Mesenchymal stem cell (in vitro differentiated cells and primary cell): ENCODE data around the gene UAP1L1.

Experiments used
- DNase-seq: peaks from one replicate; pipeline ENCODE4 v3.0.0-alpha.2; 2013
- H2AFZ ChIP-seq: one replicate; pipeline ENCODE4 v1.6.1; 2013; ENCODE audit warnings: low read depth, mild to moderate bottlenecking, control low read depth, inconsistent platforms, low read length, moderate library complexity
- H2AK5ac ChIP-seq: 2 replicates; pipeline ENCODE4 v1.6.1; 2013; ENCODE audit warnings: low read length, moderate library complexity, mild to moderate bottlenecking, inconsistent platforms; ENCODE audit not compliant: severe bottlenecking
- H2BK120ac ChIP-seq: one replicate; pipeline ENCODE4 v1.6.1; 2013; ENCODE audit warnings: low read depth, mild to moderate bottlenecking, inconsistent platforms, low read length, moderate library complexity
- H2BK12ac ChIP-seq, 2 experiments: one replicate each; pipeline ENCODE4 v1.6.1; 2013; ENCODE audit warnings: inconsistent platforms in 2 of 2, low read length in 2 of 2, mild to moderate bottlenecking in 2 of 2, moderate library complexity in 2 of 2, control low read depth in 1 of 2
- H2BK15ac ChIP-seq: one replicate; pipeline ENCODE4 v1.6.1; 2013; ENCODE audit warnings: mild to moderate bottlenecking, low read depth, inconsistent platforms; ENCODE audit not compliant: poor library complexity, severe bottlenecking
- H2BK5ac ChIP-seq: 2 replicates; pipeline ENCODE4 v1.6.1; 2013; ENCODE audit warnings: low read depth, mild to moderate bottlenecking, low read length, control low read depth, inconsistent platforms; ENCODE audit not compliant: poor library complexity, severe bottlenecking
- H3K14ac ChIP-seq, 2 experiments: one replicate each; pipeline ENCODE4 v1.6.1; 2013; ENCODE audit warnings: inconsistent platforms in 2 of 2, low read length in 2 of 2, control low read depth in 1 of 2, mild to moderate bottlenecking in 1 of 2, moderate library complexity in 1 of 2
- H3K18ac ChIP-seq, 2 experiments: one replicate each; pipeline ENCODE4 v1.6.1; 2013; ENCODE audit warnings: inconsistent platforms in 2 of 2, low read length in 2 of 2, control low read depth in 1 of 2, low read depth in 1 of 2, mild to moderate bottlenecking in 1 of 2
- H3K23ac ChIP-seq, 2 experiments: one replicate each; pipeline ENCODE4 v1.6.1; 2013; ENCODE audit warnings: inconsistent platforms in 2 of 2, low read length in 2 of 2, mild to moderate bottlenecking in 2 of 2, moderate library complexity in 2 of 2, control low read depth in 1 of 2
- H3K27ac ChIP-seq: 2 replicates; pipeline ENCODE4 v1.5.1; 2013; ENCODE audit warnings: mild to moderate bottlenecking, moderate library complexity, low read length, control low read depth, inconsistent platforms; ENCODE audit not compliant: poor library complexity, severe bottlenecking
- H3K27me3 ChIP-seq, 2 experiments: 2 replicates each; pipeline versions ENCODE4 v1.6.1 to v1.7.0; 2013; ENCODE audit warnings: low read length in 2 of 2, mild to moderate bottlenecking in 2 of 2, moderate library complexity in 2 of 2, control low read depth in 1 of 2, inconsistent platforms in 1 of 2; ENCODE audit not compliant: control insufficient read depth in 1 of 2, insufficient read depth in 1 of 2
- H3K36me3 ChIP-seq, 2 experiments: 2 replicates each; pipeline versions ENCODE4 v1.6.1 to v1.7.0; 2013; ENCODE audit warnings: low read length in 2 of 2, control low read depth in 1 of 2, inconsistent platforms in 1 of 2, low read depth in 1 of 2, mild to moderate bottlenecking in 1 of 2; ENCODE audit not compliant: insufficient read depth in 2 of 2, control insufficient read depth in 1 of 2
- H3K4ac ChIP-seq, 2 experiments: one replicate each; pipeline ENCODE4 v1.6.1; 2013; ENCODE audit warnings: inconsistent platforms in 2 of 2, low read length in 2 of 2, mild to moderate bottlenecking in 2 of 2, moderate library complexity in 2 of 2, control low read depth in 1 of 2, low read depth in 1 of 2
- H3K4me1 ChIP-seq: 2 replicates; pipeline ENCODE4 v1.6.1; 2013; ENCODE audit warnings: low read depth, low read length, control low read depth; ENCODE audit not compliant: control insufficient read depth, insufficient read depth
- H3K4me2 ChIP-seq: 2 replicates; pipeline ENCODE4 v1.6.1; 2013; ENCODE audit warnings: low read length, mild to moderate bottlenecking, inconsistent platforms; ENCODE audit not compliant: poor library complexity, severe bottlenecking
- H3K4me3 ChIP-seq, 2 experiments: 2 replicates each; pipeline versions ENCODE4 v1.5.1 to v1.7.0; 2013; ENCODE audit warnings: low read length in 2 of 2, mild to moderate bottlenecking in 2 of 2, control low read depth in 1 of 2, low read depth in 1 of 2; ENCODE audit not compliant: insufficient read depth in 1 of 2
- H3K79me1 ChIP-seq: replicated peaks from 2 replicates; pipeline ENCODE4 v1.6.1; 2013; ENCODE audit warnings: mild to moderate bottlenecking, control low read depth, low read length, inconsistent platforms; ENCODE audit not compliant: poor library complexity, severe bottlenecking
- H3K9ac ChIP-seq: 2 replicates; pipeline ENCODE4 v1.7.0; 2013; ENCODE audit warnings: mild to moderate bottlenecking, low read length, moderate library complexity
- H3K9me3 ChIP-seq: 2 replicates; pipeline ENCODE4 v1.7.0; 2013; ENCODE audit warnings: mild to moderate bottlenecking, low read length; ENCODE audit not compliant: control insufficient read depth
- H4K8ac ChIP-seq: one replicate; pipeline ENCODE4 v1.6.1; 2013; ENCODE audit warnings: inconsistent platforms, mild to moderate bottlenecking, low read length, moderate library complexity
- H4K91ac ChIP-seq: one replicate; pipeline ENCODE4 v1.6.1; 2013; ENCODE audit warnings: mild to moderate bottlenecking, low read length, inconsistent platforms
- WGBS: methylation state at CpG from one replicate; pipeline ENCODE4 v1.1.7; 2013; ENCODE audit warnings: mixed read lengths; 5-methylcytosine and 5-hydroxymethylcytosine counted together

UAP1L1 gene

DNA sequence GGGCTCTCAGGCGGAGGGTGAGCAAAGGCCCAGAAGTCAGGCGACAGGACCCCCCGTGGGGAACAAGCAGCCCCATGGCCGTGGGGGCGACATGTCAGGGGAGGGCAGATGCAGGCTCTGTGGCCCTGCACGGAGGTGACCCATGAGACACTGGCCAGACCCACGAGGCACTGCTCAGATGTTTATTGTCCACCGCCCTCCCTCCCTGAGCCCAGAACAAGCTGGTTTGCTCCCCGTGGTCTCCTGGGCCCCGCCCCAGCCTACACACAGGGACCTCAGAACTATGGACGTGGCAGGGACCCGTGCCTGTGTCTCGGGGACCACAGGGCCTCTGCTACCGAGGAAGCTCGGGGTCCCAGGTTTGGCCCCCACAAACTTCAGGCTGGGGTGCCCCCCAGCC, 47.3 kb upstream of the UAP1L1 start:
- no peak overlapping the region for H2BK12ac ChIP-seq
- H3K79me1 ChIP-seq, result no peaks in the 10 kb centered on the region
- H3K23ac ChIP-seq, result no peak overlapping the region
- no peaks in the 10 kb centered on the region for H3K9me3 ChIP-seq
- no peak overlapping the region for H3K4me3 ChIP-seq
- no peak overlapping the region for H4K91ac ChIP-seq
- no peak overlapping the region for H4K8ac ChIP-seq
- no peak overlapping the region for H2AFZ ChIP-seq
- no peak overlapping the region for H3K14ac ChIP-seq
- 83% methylated on average over 14 of the region's 15 CpGs for WGBS
- no peak overlapping the region for H2BK5ac ChIP-seq
- H2BK15ac ChIP-seq, result no peak overlapping the region
- H3K4me2 ChIP-seq, result no peak overlapping the region
- no peak overlapping the region for H3K9ac ChIP-seq
- peaks cover 29% of the 10 kb centered on the region for H3K4me1 ChIP-seq
- H3K4ac ChIP-seq, result no peak overlapping the region
- H2AK5ac ChIP-seq, result no peak overlapping the region
- DNase-seq, result no peak
- no peaks in the 10 kb centered on the region for H3K36me3 ChIP-seq
- peaks cover 4 to 11% of the 10 kb centered on the region in 2 experiments for H3K27me3 ChIP-seq
- H3K18ac ChIP-seq, result no peak overlapping the region
- H3K27ac ChIP-seq, result no peak overlapping the region
- no peak overlapping the region for H2BK120ac ChIP-seq

GRCh38 chr9:137030538-137031527, 46.5 kb upstream of the UAP1L1 start:
- Histone ChIP-seq H3K27me3 (peaks cover 4 to 11% of the 10 kb centered on the region in 2 experiments), H3K23ac (no peak overlapping the region), H3K14ac (no peak overlapping the region), H3K36me3 (peaks cover 0 to under 1% of the 10 kb centered on the region in 2 experiments), H2BK5ac (no peak overlapping the region), H3K18ac (no peak overlapping the region), H2BK120ac (no peak overlapping the region), H3K79me1 (no peaks in the 10 kb centered on the region), H3K4ac (no peak overlapping the region), H3K4me1 (peaks cover 25% of the 10 kb centered on the region), H3K27ac (no peak overlapping the region), H2AFZ (no peak overlapping the region), H3K9ac (no peak overlapping the region), H2BK12ac (no peak overlapping the region), H3K9me3 (no peaks in the 10 kb centered on the region), H3K4me2 (no peak overlapping the region), H2BK15ac (no peak overlapping the region), H4K8ac (no peak overlapping the region), H4K91ac (peak overlapping the region; percentile 10), H2AK5ac (no peak overlapping the region), H3K4me3 (no peak overlapping the region)
- DNase-seq, result no peak
- WGBS, result 93% methylated on average over 65 of the region's 65 CpGs

DNA sequence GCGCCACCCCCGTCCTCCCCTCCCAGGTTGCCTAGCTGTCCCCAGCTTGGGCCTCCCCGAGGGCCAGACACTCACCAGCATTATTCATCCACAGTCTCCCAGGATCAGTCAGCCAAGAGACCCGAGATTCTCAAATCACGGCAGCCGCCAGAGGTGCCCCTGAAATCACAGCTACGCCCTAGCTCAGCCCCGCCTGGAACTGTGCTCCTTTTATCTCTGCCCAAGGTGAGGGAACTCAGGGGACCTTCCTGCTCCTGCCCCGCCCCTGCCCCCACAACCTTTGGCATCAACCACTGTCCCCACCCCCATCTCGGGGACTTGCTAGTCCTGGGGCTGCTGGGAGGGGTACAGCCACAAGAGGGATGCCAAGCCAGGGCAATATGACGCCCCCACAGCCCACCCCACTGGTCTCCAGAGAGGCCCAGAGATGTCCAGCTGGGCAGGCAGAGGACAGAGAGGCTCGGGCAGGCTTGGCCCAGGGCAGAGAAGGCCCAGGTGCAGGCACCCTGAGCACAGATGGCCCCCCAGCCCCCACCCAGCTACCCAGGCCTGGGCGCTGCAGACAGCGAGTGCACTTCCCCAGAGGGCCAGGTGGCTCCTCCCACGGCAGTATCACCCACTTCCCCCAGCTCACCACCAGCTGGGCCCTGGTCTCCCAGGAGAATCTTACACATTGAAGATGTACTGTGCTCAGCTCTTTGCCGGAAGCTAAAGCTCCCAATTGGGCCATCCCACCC, 45.2 kb upstream of the UAP1L1 start, which contains the start of gene FUT7:
Gene FUT7 (minus strand): TSS at position 185 of the 737 bp plus-strand sequence. CDS start 97 bp downstream, at position 88.
- Histone ChIP-seq H3K9me3 (no peaks in the 10 kb centered on the region), H2AFZ (no peak within 1 kb of the TSS), H2BK15ac (no peak within 1 kb of the TSS), H2BK120ac (no peak within 1 kb of the TSS), H2AK5ac (no peak within 1 kb of the TSS), H4K91ac (peak within 1 kb of the TSS; percentile 10), H3K4me2 (no peak within 1 kb of the TSS), H3K36me3 (peaks cover 0 to 6% of the 10 kb centered on the region in 2 experiments), H3K4me1 (peaks cover 20% of the 10 kb centered on the region), H3K18ac (no peak within 1 kb of the TSS), H3K27me3 (peaks cover 4 to 11% of the 10 kb centered on the region in 2 experiments), H4K8ac (no peak within 1 kb of the TSS), H3K4ac (no peak within 1 kb of the TSS), H2BK5ac (no peak within 1 kb of the TSS), H2BK12ac (no peak within 1 kb of the TSS), H3K14ac (no peak within 1 kb of the TSS), H3K27ac (no peak within 1 kb of the TSS), H3K9ac (no peak within 1 kb of the TSS), H3K23ac (no peak within 1 kb of the TSS), H3K4me3 (no peak within 1 kb of the TSS), H3K79me1 (no peaks in the 10 kb centered on the region)
- WGBS, result 74% methylated on average over 16 of the region's 16 CpGs
- no peak for DNase-seq

DNA sequence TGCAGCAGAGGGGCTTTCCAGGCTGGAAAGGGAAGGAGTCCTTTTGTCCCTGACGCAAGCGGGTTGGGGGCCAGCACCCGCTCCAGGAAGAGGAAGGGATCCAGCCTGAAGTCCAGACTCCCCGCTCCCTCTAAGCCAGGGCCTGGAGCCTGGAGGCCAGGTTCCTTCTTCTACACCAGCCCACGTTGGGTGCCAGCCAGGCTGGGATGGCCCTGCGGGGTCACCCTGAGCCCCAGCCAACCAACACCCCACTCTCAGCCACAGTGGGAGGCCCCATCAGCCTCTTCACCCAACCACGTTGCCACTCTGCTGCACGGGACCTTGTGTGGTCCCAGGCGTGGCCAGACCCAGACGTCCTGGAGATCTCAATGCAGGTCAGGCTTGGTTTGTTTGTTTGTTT, 44.5 kb upstream of the UAP1L1 start:
- WGBS, result 87% methylated on average over 10 of the region's 10 CpGs
- Histone ChIP-seq H2AFZ (no peak overlapping the region), H2BK12ac (no peak overlapping the region), H4K8ac (no peak overlapping the region), H3K36me3 (peaks cover 6 to 12% of the 10 kb centered on the region in 2 experiments), H3K9me3 (no peaks in the 10 kb centered on the region), H3K4me2 (no peak overlapping the region), H4K91ac (no peak overlapping the region), H3K4me1 (peaks cover 13% of the 10 kb centered on the region), H2AK5ac (no peak overlapping the region), H2BK120ac (no peak overlapping the region), H3K27ac (no peak overlapping the region), H3K18ac (no peak overlapping the region), H3K23ac (no peak overlapping the region), H3K9ac (no peak overlapping the region), H3K14ac (no peak overlapping the region), H2BK5ac (no peak overlapping the region), H2BK15ac (no peak overlapping the region), H3K4me3 (no peak overlapping the region), H3K27me3 (peaks cover 4 to 11% of the 10 kb centered on the region in 2 experiments), H3K79me1 (no peaks in the 10 kb centered on the region), H3K4ac (no peak overlapping the region)
- no peak for DNase-seq
